Muscle of leg (tissue), 11 donors: ENCODE data around the gene SIGMAR1. TPM values are rescaled to one million over a fixed set of nuclear protein-coding genes. Genes with fewer than 3 reads are reported as not detected.

Experiments used
- DNase-seq: peaks from one replicate; pipeline ENCODE4 v3.0.0; 2013
- H3K27ac ChIP-seq: one replicate; pipeline ENCODE4 v1.5.1; 2013; ENCODE audit warnings: mild to moderate bottlenecking, low read length, control low read depth
- H3K27me3 ChIP-seq: one replicate; pipeline ENCODE4 v1.6.1; 2013; ENCODE audit warnings: low read length; ENCODE audit not compliant: control insufficient read depth, insufficient read depth
- H3K36me3 ChIP-seq: one replicate; pipeline ENCODE4 v1.6.1; 2013; ENCODE audit warnings: low read length; ENCODE audit not compliant: control insufficient read depth, insufficient read depth
- H3K4me1 ChIP-seq: one replicate; pipeline ENCODE4 v1.6.1; 2013; ENCODE audit warnings: low read length; ENCODE audit not compliant: control insufficient read depth, insufficient read depth
- H3K4me3 ChIP-seq: one replicate; pipeline ENCODE4 v1.5.1; 2013; ENCODE audit warnings: low read length, control low read depth
- H3K9me3 ChIP-seq: replicated peaks from 2 replicates; pipeline ENCODE4 v1.6.1; 2013; ENCODE audit warnings: low read depth, low read length; ENCODE audit not compliant: control insufficient read depth
- WGBS: methylation state at CpG from one replicate; pipeline ENCODE4 v1.1.5; 2013; ENCODE audit warnings: missing lambda C conversion rate; ENCODE audit not compliant: insufficient coverage; 5-methylcytosine and 5-hydroxymethylcytosine counted together
- polyA plus RNA-seq, 8 donors: library from polyadenylated mRNA; unstranded; fragments of 120-200 nt; gene quantifications; one replicate each; pipeline versions ENCODE4 v1.2.1 to v1.2.3, GENCODE V29; 2013; ENCODE audit warnings: inconsistent platforms in 1 of 8, low replicate concordance in 1 of 8; ENCODE audit not compliant: insufficient read length in 8 of 8, insufficient read depth in 1 of 8
- total RNA-seq: library from RNA; stranded (reverse); fragments of 120-200 nt; gene quantifications from one replicate; pipeline ENCODE4 v1.2.4, GENCODE V29; 2013

SIGMAR1 gene
- total and polyA plus RNA-seq, 9 donors: 27.0 to 62.8 (median 56.6) TPM

- 70% methylated on average over 1 of the region's 3 CpGs for WGBS
- Histone ChIP-seq H3K4me3 (no peak overlapping the region), H3K27me3 (no peaks in the 10 kb centered on the region), H3K36me3 (peaks cover 1% of the 10 kb centered on the region), H3K9me3 (no peaks in the 10 kb centered on the region), H3K4me1 (no peaks in the 10 kb centered on the region), H3K27ac (no peak overlapping the region)
- no peak for DNase-seq
Measured at GRCh38 chr9:34674440-34674839, 36.9 kb upstream of the SIGMAR1 start.

GRCh38 chr9:34671307-34671706 lies 33.7 kb upstream of the SIGMAR1 start:
- no CpG with 5 or more reads among the region's 1 CpG for WGBS
- H3K4me3 ChIP-seq: no peak overlapping the region
- DNase-seq: no peak

GRCh38 chr9:34669809-34670562 lies 32.4 kb upstream of the SIGMAR1 start:
- DNase-seq: no peak
- Histone ChIP-seq H3K9me3 (no peaks in the 10 kb centered on the region), H3K27me3 (no peaks in the 10 kb centered on the region), H3K27ac (no peak overlapping the region), H3K4me3 (no peak overlapping the region), H3K4me1 (peaks cover 7% of the 10 kb centered on the region), H3K36me3 (peaks cover 15% of the 10 kb centered on the region)
- WGBS: no CpG with 5 or more reads among the region's 5 CpGs

More at GRCh38 chr9:34671307-34671706, 33.7 kb upstream of the SIGMAR1 start:
- no peaks in the 10 kb centered on the region for H3K27me3 ChIP-seq
- H3K9me3 ChIP-seq: no peaks in the 10 kb centered on the region
- peaks cover 2% of the 10 kb centered on the region for H3K4me1 ChIP-seq
- peaks cover 15% of the 10 kb centered on the region for H3K36me3 ChIP-seq
- no peak overlapping the region for H3K27ac ChIP-seq

GRCh38 chr9:34665381-34666250 lies 28.0 kb upstream of the SIGMAR1 start:
- Histone ChIP-seq H3K27me3 (no peaks in the 10 kb centered on the region), H3K4me1 (peaks cover 17% of the 10 kb centered on the region), H3K27ac (peak overlapping the region; percentile 100), H3K4me3 (peak overlapping the region; percentile 93), H3K36me3 (peaks cover 44% of the 10 kb centered on the region), H3K9me3 (no peaks in the 10 kb centered on the region)
- WGBS: 2% methylated on average over 35 of the region's 55 CpGs
- DNase-seq: peak; percentile 98

GRCh38 chr9:34665067-34665380 lies 27.4 kb upstream of the SIGMAR1 start:
- H3K36me3 ChIP-seq: peaks cover 50% of the 10 kb centered on the region
- H3K27me3 ChIP-seq: no peaks in the 10 kb centered on the region
- H3K27ac ChIP-seq: peak overlapping the region; percentile 89
- H3K9me3 ChIP-seq: no peaks in the 10 kb centered on the region
- peaks cover 17% of the 10 kb centered on the region for H3K4me1 ChIP-seq
- DNase-seq: no peak
- peak overlapping the region; percentile 93 for H3K4me3 ChIP-seq
- under 1% methylated on average over 26 of the region's 26 CpGs for WGBS

- Histone ChIP-seq H3K4me3 (peak overlapping the region; percentile 93), H3K9me3 (no peaks in the 10 kb centered on the region), H3K4me1 (peaks cover 17% of the 10 kb centered on the region), H3K36me3 (peaks cover 55% of the 10 kb centered on the region), H3K27ac (peak overlapping the region; percentile 89), H3K27me3 (no peaks in the 10 kb centered on the region)
- 1% methylated on average over 16 of the region's 18 CpGs for WGBS
- DNase-seq: peak; percentile 85
Measured at GRCh38 chr9:34664281-34665066, 26.9 kb upstream of the SIGMAR1 start.

GRCh38 chr9:34663303-34663605 lies 25.7 kb upstream of the SIGMAR1 start:
- Histone ChIP-seq H3K36me3 (peaks cover 56% of the 10 kb centered on the region), H3K4me1 (peaks cover 17% of the 10 kb centered on the region), H3K9me3 (no peaks in the 10 kb centered on the region), H3K4me3 (no peak overlapping the region), H3K27me3 (no peaks in the 10 kb centered on the region), H3K27ac (no peak overlapping the region)
- no peak for DNase-seq

- H3K4me3 ChIP-seq: no peak within 1 kb of the TSS
- no peaks in the 10 kb centered on the region for H3K27me3 ChIP-seq
- no peaks in the 10 kb centered on the region for H3K9me3 ChIP-seq
- DNase-seq: no peak
- no peak within 1 kb of the TSS for H3K27ac ChIP-seq
- peaks cover 56% of the 10 kb centered on the region for H3K36me3 ChIP-seq
- H3K4me1 ChIP-seq: peaks cover 17% of the 10 kb centered on the region
- WGBS: no CpG with 5 or more reads among the region's 4 CpGs
Measured at GRCh38 chr9:34662526-34663302, 25.1 kb upstream of the SIGMAR1 start, which contains the start of gene CCL27. Gene CCL27, minus strand, starts transcription at chr9:34662657. Its CDS starts 24 bp downstream, at chr9:34662633.

GRCh38 chr9:34659592-34660253 lies 22.1 kb upstream of the SIGMAR1 start:
- DNase-seq: no peak
- Histone ChIP-seq H3K27me3 (no peaks in the 10 kb centered on the region), H3K36me3 (peaks cover 69% of the 10 kb centered on the region), H3K4me3 (no peak overlapping the region), H3K4me1 (peaks cover 17% of the 10 kb centered on the region), H3K27ac (no peak overlapping the region), H3K9me3 (no peaks in the 10 kb centered on the region)
- 88% methylated on average over 8 of the region's 8 CpGs for WGBS
